Liver (tissue), 9 donors: ENCODE results near the gene STAM. TPM values are rescaled to one million over a fixed set of nuclear protein-coding genes. Genes with fewer than 3 reads are reported as not detected.

Experiments
- DNase-seq: peaks from one replicate; pipeline ENCODE4 v3.0.0-alpha.2; 2017; ENCODE audit warnings: low spot score
- H3K27ac ChIP-seq, 2 donors: one replicate each; pipeline ENCODE4 v1.7.0; 2013; ENCODE audit warnings: inconsistent platforms in 2 of 2, low read length in 2 of 2, control low read depth in 1 of 2, low read depth in 1 of 2, mild to moderate bottlenecking in 1 of 2
- H3K27me3 ChIP-seq, 4 donors: one replicate each; pipeline versions ENCODE4 v1.6.1 to v1.7.0; 2013; ENCODE audit warnings: low read length in 3 of 4, inconsistent platforms in 1 of 4, mild to moderate bottlenecking in 1 of 4, moderate library complexity in 1 of 4; ENCODE audit not compliant: control insufficient read depth in 4 of 4, insufficient read depth in 4 of 4
- H3K36me3 ChIP-seq, 4 donors: one replicate each; pipeline versions ENCODE4 v1.6.1 to v1.7.0; 2013; ENCODE audit warnings: low read length in 3 of 4, mild to moderate bottlenecking in 3 of 4, low read depth in 1 of 4, moderate library complexity in 1 of 4; ENCODE audit not compliant: control insufficient read depth in 4 of 4, insufficient read depth in 3 of 4
- H3K4me1 ChIP-seq, 4 donors: one replicate each; pipeline versions ENCODE4 v1.6.1 to v1.7.0; 2013; ENCODE audit warnings: low read length in 3 of 4, mild to moderate bottlenecking in 3 of 4, moderate library complexity in 1 of 4; ENCODE audit not compliant: control insufficient read depth in 4 of 4, insufficient read depth in 4 of 4
- H3K4me3 ChIP-seq, 3 donors: one replicate each; pipeline versions ENCODE4 v1.6.1 to v1.7.0; 2013; ENCODE audit warnings: low read length in 3 of 3, control low read depth in 1 of 3, low read depth in 1 of 3, mild to moderate bottlenecking in 1 of 3
- H3K9ac ChIP-seq, 2 donors: one replicate each; pipeline ENCODE4 v1.7.0; 2013; ENCODE audit warnings: low read length in 2 of 2, mild to moderate bottlenecking in 2 of 2, moderate library complexity in 2 of 2, control low read depth in 1 of 2, low read depth in 1 of 2
- H3K9me3 ChIP-seq, 4 donors: one replicate each; pipeline versions ENCODE4 v1.6.1 to v1.7.0; 2013; ENCODE audit warnings: low read length in 3 of 4; ENCODE audit not compliant: control insufficient read depth in 4 of 4
- CTCF ChIP-seq: fragments of 150-350 bp; IDR thresholded peaks from 2 replicates; pipeline ENCODE4 v1.5.1; 2017; ENCODE audit warnings: improper control_type of control experiment, low read depth, low read length; ENCODE audit not compliant: missing input control
- EGR1 ChIP-seq, 2 donors: IDR thresholded peaks; 2 replicates each; pipeline ENCODE4 v1.6.1; 2016 to 2018; ENCODE audit warnings: antibody characterized with exemption in 2 of 2, low read depth in 2 of 2
- FOXA1 ChIP-seq: IDR thresholded peaks from 2 replicates; pipeline ENCODE4 v1.6.1; 2016; ENCODE audit warnings: antibody characterized with exemption
- FOXA2 ChIP-seq: IDR thresholded peaks from 2 replicates; pipeline ENCODE4 v1.6.1; 2016; ENCODE audit warnings: antibody characterized with exemption
- GABPA ChIP-seq, 2 donors: IDR thresholded peaks in 1 of 2; conservative IDR thresholded peaks in 1 of 2; 2 replicates each; pipeline ENCODE4 v1.6.1; 2016; ENCODE audit warnings: antibody characterized with exemption in 2 of 2, mild to moderate bottlenecking in 1 of 2, moderate library complexity in 1 of 2
- HNF4A ChIP-seq, 2 donors: conservative IDR thresholded peaks; 2 replicates each; pipeline ENCODE4 v1.6.1; 2016; ENCODE audit warnings: antibody characterized with exemption in 2 of 2, mild to moderate bottlenecking in 2 of 2
- HNF4G ChIP-seq: IDR thresholded peaks from 2 replicates; pipeline ENCODE4 v1.6.1; 2016; ENCODE audit warnings: antibody characterized with exemption
- JUND ChIP-seq, 2 donors: IDR thresholded peaks; 2 replicates each; pipeline ENCODE4 v1.6.1; 2016; ENCODE audit warnings: antibody characterized with exemption in 2 of 2
- NR2F2 ChIP-seq: IDR thresholded peaks from 2 replicates; pipeline ENCODE4 v1.6.1; 2016; ENCODE audit warnings: antibody characterized with exemption
- RAD21 ChIP-seq, 2 donors: IDR thresholded peaks; 2 replicates each; pipeline ENCODE4 v1.6.1; 2016; ENCODE audit warnings: antibody characterized with exemption in 2 of 2, mild to moderate bottlenecking in 2 of 2
- REST ChIP-seq: IDR thresholded peaks from 2 replicates; pipeline ENCODE4 v1.6.1; 2016; ENCODE audit warnings: antibody characterized with exemption, mild to moderate bottlenecking
- RXRA ChIP-seq, 2 donors: IDR thresholded peaks; 2 replicates each; pipeline ENCODE4 v1.6.1; 2017 to 2018; ENCODE audit warnings: antibody characterized with exemption in 2 of 2, mild to moderate bottlenecking in 1 of 2
- TAF1 ChIP-seq: conservative IDR thresholded peaks from 2 replicates; pipeline ENCODE4 v1.6.1; 2016; ENCODE audit warnings: antibody characterized with exemption, mild to moderate bottlenecking
- YY1 ChIP-seq: IDR thresholded peaks from 2 replicates; pipeline ENCODE4 v1.6.1; 2016; ENCODE audit warnings: antibody characterized with exemption, mild to moderate bottlenecking
- ZBTB33 ChIP-seq: IDR thresholded peaks from 2 replicates; pipeline ENCODE4 v1.6.1; 2016; ENCODE audit warnings: antibody characterized with exemption
- WGBS: extraction: QIAGEN DNeasy Blood & Tissue Kit; methylation state at CpG from one replicate; pipeline ENCODE4 v1.1.7; 2013; 5-methylcytosine and 5-hydroxymethylcytosine counted together
- polyA plus RNA-seq, 2 donors: library from polyadenylated mRNA; stranded (reverse) in 1 of 2; unstranded in 1 of 2; fragments of 200-250 nt in 1 of 2; fragments of >200 nt in 1 of 2; fragmentation: Nextera tagmentation in 1 of 2; extraction: Ambion mirVana in 1 of 2; gene quantifications; one replicate each; pipeline versions ENCODE4 v1.2.1 to v1.2.3, GENCODE V29; 2013 to 2015
- total RNA-seq, 2 donors: library from RNA; depleted of rRNA; stranded (reverse); fragments of >200 nt; gene quantifications; one replicate each; pipeline ENCODE4 v1.2.3, GENCODE V29; 2014
- TF ChIP-seq, protein P1 (sequence below): IDR thresholded peaks from 2 replicates; pipeline ENCODE4 v1.6.1; 2016; ENCODE audit warnings: antibody characterized with exemption
- TF ChIP-seq, protein P2 (sequence below): IDR thresholded peaks from 2 replicates; pipeline ENCODE4 v1.6.1; 2016; ENCODE audit warnings: antibody characterized with exemption
- donor health status: healthy.
- donor health status: healthy.
- donor health status: healthy.
- donor health status: healthy.
- donor health status: healthy.

Gene STAM
- total and polyA plus RNA-seq, 4 donors = 4.9 to 32.4 (median 6.7) TPM

DNA sequence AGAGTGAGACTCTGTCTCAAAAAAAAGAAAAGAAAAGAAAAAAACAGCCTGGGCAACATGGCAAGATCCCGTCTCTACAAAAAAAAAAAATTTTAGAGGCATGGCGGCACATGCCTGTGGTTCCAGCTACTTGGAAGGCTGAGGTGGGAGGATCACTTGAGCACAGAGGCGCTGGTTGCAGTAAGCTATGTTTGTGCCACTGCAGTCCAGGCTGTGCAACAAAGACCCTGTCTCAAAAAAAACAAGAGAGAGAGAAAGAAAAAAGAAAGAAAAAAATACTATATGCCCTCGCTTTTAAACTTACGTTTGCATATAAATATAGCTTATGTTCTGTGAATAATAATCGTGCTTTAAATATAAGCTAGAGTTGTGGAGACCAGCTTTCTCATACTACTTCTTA lies 38.0 kb upstream of the STAM start:
- H3K4me1 ChIP-seq = peaks cover 0 to 2% (median 0%) of the 10 kb centered on the region in 4 donors
- H3K36me3 ChIP-seq = no peaks in the 10 kb centered on the region
- H3K27ac ChIP-seq = no peak overlapping the region
- H3K4me3 ChIP-seq = no peak overlapping the region
- H3K9me3 ChIP-seq = no peaks in the 10 kb centered on the region
- H3K27me3 ChIP-seq = no peaks in the 10 kb centered on the region
- 85% methylated on average over 6 of the region's 6 CpGs for WGBS
- TF ChIP-seq NR2F2 (no peak), HNF4A (conservative IDR thresholded peaks at IDR 0.05) (no peak), EGR1 (IDR thresholded peaks at IDR 0.05; ENCODE audit: low read depth in 2 of 2) (no peak), YY1 (no peak), REST (no peak), CTCF (no peak), ZBTB33 (no peak), RAD21 (IDR thresholded peaks at IDR 0.05) (no peak), GABPA (IDR thresholded peaks at IDR 0.05 in 1 of 2, conservative IDR thresholded peaks at IDR 0.05 in 1 of 2) (no peak)
- TF ChIP-seq, protein P1, sequence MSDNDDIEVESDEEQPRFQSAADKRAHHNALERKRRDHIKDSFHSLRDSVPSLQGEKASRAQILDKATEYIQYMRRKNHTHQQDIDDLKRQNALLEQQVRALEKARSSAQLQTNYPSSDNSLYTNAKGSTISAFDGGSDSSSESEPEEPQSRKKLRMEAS = no peak
- H3K9ac ChIP-seq = no peak overlapping the region
- no peak for DNase-seq

DNA sequence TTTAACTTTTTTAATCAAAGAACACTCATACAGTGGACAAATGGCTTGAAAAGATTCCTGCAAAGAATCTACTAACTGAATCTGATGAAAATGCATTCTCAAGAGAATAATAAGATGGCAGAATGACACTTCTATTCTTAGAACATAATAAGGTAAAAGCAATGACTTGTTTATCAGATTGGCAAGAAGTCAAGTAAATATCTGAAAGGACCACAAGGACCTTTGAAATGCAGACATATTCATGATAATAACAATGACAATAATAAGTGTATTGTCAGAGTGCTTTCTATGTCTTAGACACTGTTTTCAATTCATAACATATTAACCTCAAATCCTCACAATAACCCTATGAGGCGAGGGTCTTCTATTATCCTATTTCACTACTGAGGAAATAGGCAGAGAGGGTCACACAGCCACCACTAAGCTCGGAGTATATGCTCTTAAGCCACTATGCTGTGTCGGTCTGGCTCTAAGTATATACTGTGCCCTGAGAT lies 37.4 kb upstream of the STAM start:
- 67% methylated on average over 3 of the region's 3 CpGs for WGBS
- H3K27ac ChIP-seq = no peak overlapping the region
- no peak for DNase-seq
- H3K9me3 ChIP-seq = no peaks in the 10 kb centered on the region
- no peaks in the 10 kb centered on the region for H3K36me3 ChIP-seq
- H3K4me3 ChIP-seq = no peak overlapping the region
- peaks cover 0 to 2% (median 0%) of the 10 kb centered on the region in 4 donors for H3K4me1 ChIP-seq
- H3K27me3 ChIP-seq = no peaks in the 10 kb centered on the region
- no peak overlapping the region for H3K9ac ChIP-seq
- TF ChIP-seq RXRA (IDR thresholded peaks at IDR 0.05) (no peak), REST (no peak), HNF4G (no peak), GABPA (IDR thresholded peaks at IDR 0.05 in 1 of 2, conservative IDR thresholded peaks at IDR 0.05 in 1 of 2) (no peak), CTCF (no peak), JUND (IDR thresholded peaks at IDR 0.05) (no peak), NR2F2 (no peak), HNF4A (conservative IDR thresholded peaks at IDR 0.05) (no peak), RAD21 (IDR thresholded peaks at IDR 0.05) (no peak), YY1 (no peak), FOXA1 (no peak), FOXA2 (no peak), TAF1 (no peak)
- TF ChIP-seq, protein P1 = no peak
- TF ChIP-seq, protein P2, sequence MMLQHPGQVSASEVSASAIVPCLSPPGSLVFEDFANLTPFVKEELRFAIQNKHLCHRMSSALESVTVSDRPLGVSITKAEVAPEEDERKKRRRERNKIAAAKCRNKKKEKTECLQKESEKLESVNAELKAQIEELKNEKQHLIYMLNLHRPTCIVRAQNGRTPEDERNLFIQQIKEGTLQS = no peak
